PC-3 (cell line): ENCODE data around the gene TMEM143.

ENCODE experiments used
- CTCF ChIP-seq: fragments of 300-600 bp; sonication (generic); conservative IDR thresholded peaks from 2 replicates; pipeline ENCODE4 v1.5.1; 2017; ENCODE audit warnings: antibody characterized with exemption, low read depth, mild to moderate bottlenecking, low read length
- EZH2 ChIP-seq: fragments of 300-600 bp; sonication (generic); IDR thresholded peaks from one replicate; pipeline ENCODE4 v1.6.1; 2017; ENCODE audit warnings: antibody characterized with exemption, mild to moderate bottlenecking, low read length; ENCODE audit not compliant: unreplicated experiment

GRCh38 chr19:48363500-48363809 is 285 bp downstream of the TMEM143 start:
- TF ChIP-seq CTCF, result no peak
- no peak for TF ChIP-seq EZH2
